AG09309 (cell line): ENCODE measurements around the gene C3orf18.

Experiments
- DNase-seq: peaks from one replicate; pipeline ENCODE4 v3.0.0-alpha.2; 2010; ENCODE audit warnings: low read depth
- H3K4me3 ChIP-seq: 2 replicates; pipeline ENCODE4 v1.5.1; 2011; ENCODE audit warnings: mild to moderate bottlenecking, low read depth, low read length, moderate library complexity; ENCODE audit not compliant: control insufficient read depth
- TF ChIP-seq, protein P1 (sequence below): IDR thresholded peaks from 2 replicates; pipeline ENCODE4 v1.5.1; 2011; ENCODE audit warnings: mild to moderate bottlenecking, low read depth, low read length, inconsistent platforms; ENCODE audit not compliant: insufficient read depth, control insufficient read depth; ENCODE audit errors: missing control alignments

C3orf18 gene

GRCh38 chr3:50539356-50540286, 27.9 kb downstream of the C3orf18 start:
- TF ChIP-seq, protein P1, sequence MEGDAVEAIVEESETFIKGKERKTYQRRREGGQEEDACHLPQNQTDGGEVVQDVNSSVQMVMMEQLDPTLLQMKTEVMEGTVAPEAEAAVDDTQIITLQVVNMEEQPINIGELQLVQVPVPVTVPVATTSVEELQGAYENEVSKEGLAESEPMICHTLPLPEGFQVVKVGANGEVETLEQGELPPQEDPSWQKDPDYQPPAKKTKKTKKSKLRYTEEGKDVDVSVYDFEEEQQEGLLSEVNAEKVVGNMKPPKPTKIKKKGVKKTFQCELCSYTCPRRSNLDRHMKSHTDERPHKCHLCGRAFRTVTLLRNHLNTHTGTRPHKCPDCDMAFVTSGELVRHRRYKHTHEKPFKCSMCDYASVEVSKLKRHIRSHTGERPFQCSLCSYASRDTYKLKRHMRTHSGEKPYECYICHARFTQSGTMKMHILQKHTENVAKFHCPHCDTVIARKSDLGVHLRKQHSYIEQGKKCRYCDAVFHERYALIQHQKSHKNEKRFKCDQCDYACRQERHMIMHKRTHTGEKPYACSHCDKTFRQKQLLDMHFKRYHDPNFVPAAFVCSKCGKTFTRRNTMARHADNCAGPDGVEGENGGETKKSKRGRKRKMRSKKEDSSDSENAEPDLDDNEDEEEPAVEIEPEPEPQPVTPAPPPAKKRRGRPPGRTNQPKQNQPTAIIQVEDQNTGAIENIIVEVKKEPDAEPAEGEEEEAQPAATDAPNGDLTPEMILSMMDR, result no peak
- no peak overlapping the region for H3K4me3 ChIP-seq
- DNase-seq, result no peak

DNA sequence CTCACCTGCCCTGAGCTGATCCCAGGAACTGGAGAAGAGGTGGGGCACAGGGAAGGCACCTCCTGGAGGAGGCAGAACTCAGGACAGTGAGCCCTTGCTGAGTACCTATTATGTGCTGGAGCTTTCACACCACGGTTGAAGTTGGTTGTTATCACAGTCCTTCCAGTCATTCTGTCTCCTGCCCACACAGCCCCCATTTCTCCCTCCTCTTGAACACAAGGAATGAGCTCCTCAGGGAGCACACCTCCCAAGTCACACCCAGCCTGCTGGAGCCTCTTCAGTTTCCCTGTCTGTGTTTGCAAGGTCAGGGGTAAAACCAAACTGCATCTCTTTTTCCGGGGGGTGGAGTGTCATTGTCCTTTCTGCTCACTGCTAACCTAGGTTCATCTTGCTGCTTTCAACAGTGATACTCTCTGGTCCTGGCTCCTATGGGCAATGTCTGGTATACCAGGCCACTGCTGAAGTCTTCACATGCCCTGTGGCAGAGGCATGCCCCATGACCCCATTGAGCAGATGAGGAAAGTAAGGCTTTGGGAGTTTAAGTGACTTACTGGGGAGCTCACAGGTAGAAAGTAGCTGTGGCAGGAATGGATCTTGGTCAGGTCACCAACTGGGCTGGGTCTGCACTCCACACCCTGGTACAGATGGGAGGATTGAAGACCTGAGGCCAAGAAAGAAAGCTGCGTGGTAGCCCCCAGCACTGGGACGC, 30.0 kb downstream of the C3orf18 start:
- no peak for DNase-seq
- H3K4me3 ChIP-seq, result no peak overlapping the region
- TF ChIP-seq, protein P1, result no peak

DNA sequence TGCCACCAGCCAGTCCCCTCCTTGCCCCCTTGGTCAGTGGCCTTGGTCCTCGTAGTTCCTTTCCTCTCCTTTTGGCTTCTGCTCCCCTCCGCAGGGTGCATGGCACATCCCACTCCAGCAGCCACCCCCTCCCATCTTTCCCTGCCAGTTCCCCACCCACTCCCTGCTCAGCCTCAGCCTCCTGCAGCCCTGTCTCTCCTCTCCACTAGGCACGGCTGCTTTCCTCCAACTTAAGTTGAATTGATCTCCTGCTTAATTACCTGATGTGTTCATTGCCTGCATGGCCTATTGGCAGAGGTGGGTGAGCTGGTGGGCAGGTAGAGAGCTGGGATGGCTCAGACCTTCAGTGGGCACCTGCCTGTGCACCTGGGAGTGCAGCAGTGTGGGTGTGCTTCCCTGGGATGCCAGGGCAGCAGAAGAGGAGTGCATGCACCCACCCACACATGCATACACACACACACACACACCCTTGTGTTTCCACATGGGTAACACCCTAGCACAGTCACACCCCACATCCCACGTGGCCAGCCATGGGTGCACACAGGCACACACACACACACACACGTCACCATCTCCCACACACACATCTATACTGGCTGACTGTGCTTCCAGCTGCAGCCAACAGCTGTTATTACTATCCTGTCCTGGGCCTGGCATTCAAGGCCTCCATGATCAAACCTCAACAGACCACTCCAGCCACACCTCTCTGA, 30.9 kb downstream of the C3orf18 start:
- H3K4me3 ChIP-seq, result no peak overlapping the region
- DNase-seq, result no peak
- TF ChIP-seq, protein P1, result no peak

DNA sequence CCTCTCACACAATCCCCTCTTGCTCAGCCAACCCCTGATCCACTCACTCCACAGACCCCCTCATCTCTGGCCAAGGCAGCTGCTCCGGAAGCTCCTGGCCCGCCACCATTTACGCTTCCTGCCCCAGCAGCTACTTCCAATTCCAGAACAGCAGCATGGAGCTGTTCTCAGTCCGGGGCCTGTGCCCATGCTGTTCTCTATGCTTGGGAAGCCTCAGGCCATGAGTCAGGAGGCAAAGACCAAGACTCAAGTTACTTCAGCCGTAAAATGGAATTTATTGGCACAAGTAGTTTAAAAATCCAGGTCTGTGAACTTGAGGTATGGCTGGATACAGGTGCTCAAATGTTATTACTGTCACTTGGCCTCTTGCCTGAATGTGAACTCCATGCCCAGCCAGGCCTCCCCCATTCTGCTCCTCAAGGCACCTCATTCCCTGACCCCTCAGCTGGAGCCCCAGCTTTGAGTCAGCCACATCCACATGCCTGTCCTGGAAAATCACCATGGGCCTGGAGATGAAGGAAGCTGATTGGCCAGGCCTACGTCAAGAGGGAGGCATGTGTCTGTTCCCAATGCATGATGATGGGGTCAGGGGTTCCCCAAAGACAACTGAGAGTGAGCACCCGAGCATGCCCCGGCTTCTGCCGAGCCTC, 32.7 kb downstream of the C3orf18 start:
- no peak for DNase-seq
- H3K4me3 ChIP-seq, result no peak overlapping the region
- TF ChIP-seq, protein P1, result no peak

- H3K4me3 ChIP-seq, result no peak overlapping the region
- TF ChIP-seq, protein P1, result no peak
- DNase-seq, result no peak
Measured at GRCh38 chr3:50533807-50534461, 33.6 kb downstream of the C3orf18 start.

DNA sequence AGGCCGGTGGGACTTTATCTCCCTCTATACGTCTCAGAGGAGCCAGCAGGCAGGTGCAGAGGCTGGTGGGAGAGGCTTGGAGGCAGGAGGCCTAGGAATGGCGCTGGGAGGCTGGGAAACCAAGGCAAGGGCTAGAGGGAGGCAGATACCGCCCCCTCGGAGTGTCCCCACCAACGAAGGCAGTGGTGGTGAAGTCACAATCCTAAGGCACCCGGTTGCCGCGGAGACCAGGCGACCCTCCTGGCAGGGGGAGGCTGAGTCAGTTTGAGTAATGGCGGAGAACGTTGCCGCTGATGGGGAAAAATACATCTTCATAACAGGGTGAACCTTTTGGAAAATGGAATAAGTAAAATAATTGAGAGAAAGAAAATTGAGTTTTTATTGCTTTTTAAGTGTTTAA, 34.2 kb downstream of the C3orf18 start:
- TF ChIP-seq, protein P1, result no peak
- no peak for DNase-seq
- H3K4me3 ChIP-seq, result no peak overlapping the region
